Esophagus muscularis mucosa (tissue), 3 donors: Measurements from ENCODE around the gene FRAS1.

Source experiments
- CTCF ChIP-seq, 3 experiments: fragments of 200-600 bp in 2 of 3; fragments of 450-650 bp in 1 of 3; sonication (generic) in 2 of 3; IDR thresholded peaks; one replicate each; pipeline ENCODE4 v1.5.1; 2017 to 2019; ENCODE audit warnings: antibody characterized with exemption in 3 of 3, mild to moderate bottlenecking in 2 of 3, moderate library complexity in 1 of 3
- POLR2A ChIP-seq: fragments of 450-650 bp; IDR thresholded peaks from one replicate; pipeline ENCODE4 v1.6.1; 2017; ENCODE audit warnings: antibody characterized with exemption, moderate library complexity, mild to moderate bottlenecking, low read depth

- TF ChIP-seq CTCF (IDR thresholded peaks at IDR 0.05) (no peak), POLR2A (no peak)
Measured at GRCh38 chr4:78528327-78528726, 471.2 kb downstream of the FRAS1 start.
